Testis (tissue), 3 donors: ENCODE measurements around the gene CCL18. TPM values are rescaled to one million over a fixed set of nuclear protein-coding genes. Genes with fewer than 3 reads are reported as not detected.

ENCODE experiments used
- DNase-seq: peaks from one replicate; pipeline ENCODE4 v3.0.0-alpha.2; 2019
- H3K27ac ChIP-seq, 2 donors: fragments of 200-600 bp; sonication (generic); one replicate each; pipeline ENCODE4 v1.5.1; 2019
- H3K27me3 ChIP-seq: fragments of 200-600 bp; sonication (generic); one replicate; pipeline ENCODE4 v1.5.1; 2019
- H3K36me3 ChIP-seq: fragments of 200-600 bp; sonication (generic); one replicate; pipeline ENCODE4 v1.5.1; 2017; ENCODE audit warnings: low read depth; ENCODE audit errors: missing control alignments
- H3K4me1 ChIP-seq: fragments of 200-600 bp; sonication (generic); one replicate; pipeline ENCODE4 v1.5.1; 2019
- H3K4me3 ChIP-seq, 2 donors: fragments of 200-600 bp; sonication (generic); one replicate each; pipeline ENCODE4 v1.5.1; 2017 to 2019
- H3K9me3 ChIP-seq: fragments of 200-600 bp; sonication (generic); one replicate; pipeline ENCODE4 v1.5.1; 2017
- POLR2A ChIP-seq: fragments of 450-650 bp; IDR thresholded peaks from one replicate; pipeline ENCODE4 v1.6.1; 2017; ENCODE audit warnings: antibody characterized with exemption, mild to moderate bottlenecking, moderate library complexity
- WGBS, 2 donors: methylation state at CpG; one replicate each; pipeline ENCODE4 v1.1.5; 2018; 5-methylcytosine and 5-hydroxymethylcytosine counted together
- intact Hi-C: fragments of 100-400 bp; cut with DNase I; formaldehyde crosslinking; loops from one replicate; pipeline ENCODE4 v1.15.1; 2023; ENCODE audit warnings: low total_unique reads
- polyA plus RNA-seq: library from polyadenylated mRNA; stranded (reverse); fragments of 350-450 nt; fragmentation: Illumina TruSeq; extraction: RNeasy Lipid Tissue Mini Kit (QIAGEN cat#74804); gene quantifications from one replicate; pipeline ENCODE4 v1.2.3, GENCODE V29; 2014; ENCODE audit warnings: low read depth, low replicate concordance; ENCODE audit not compliant: insufficient read depth
- total RNA-seq, 2 donors: library from RNA; depleted of rRNA; stranded (reverse); fragments of >200 nt; gene quantifications; one replicate each; pipeline ENCODE4 v1.2.3, GENCODE V29; 2016
- TF ChIP-seq, protein P1 (sequence below), 3 experiments: fragments of 450-650 bp in 2 of 3; fragments of 200-600 bp in 1 of 3; sonication (generic) in 1 of 3; IDR thresholded peaks; one replicate each; pipeline ENCODE4 v1.5.1; 2016 to 2019; ENCODE audit warnings: antibody characterized with exemption in 3 of 3, mild to moderate bottlenecking in 2 of 3, moderate library complexity in 1 of 3

Gene CCL18
- total and polyA plus RNA-seq, 3 donors from 2014 or later, result 0.99 to 6.8 (median 3.0) TPM

DNA sequence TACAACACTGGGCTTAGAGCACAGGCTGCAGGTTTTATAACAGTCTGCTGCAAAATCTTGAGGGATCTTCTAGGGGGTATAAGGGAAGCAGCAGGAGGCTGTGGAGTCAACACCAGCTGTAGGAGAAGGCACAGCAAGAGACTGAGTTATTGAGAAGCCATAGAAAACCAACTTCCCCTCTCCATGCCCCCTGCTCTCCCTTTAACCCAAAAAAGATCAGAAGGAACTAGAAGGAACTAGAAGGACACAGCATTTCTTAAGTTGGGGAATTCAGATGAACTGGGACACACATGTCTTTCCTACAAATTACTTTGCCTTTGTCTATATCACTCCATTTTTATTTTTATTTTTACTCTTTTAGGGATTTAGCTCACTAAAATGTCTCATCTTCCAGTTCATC lies 6.2 kb upstream of the CCL18 start:
- no peak for DNase-seq
- Histone ChIP-seq H3K4me3 (no peak overlapping the region), H3K9me3 (no peaks in the 10 kb centered on the region), H3K27ac (no peak overlapping the region), H3K4me1 (no peaks in the 10 kb centered on the region), H3K27me3 (no peaks in the 10 kb centered on the region), H3K36me3 (no peaks in the 10 kb centered on the region)
- no peak for TF ChIP-seq POLR2A
- TF ChIP-seq, protein P1, sequence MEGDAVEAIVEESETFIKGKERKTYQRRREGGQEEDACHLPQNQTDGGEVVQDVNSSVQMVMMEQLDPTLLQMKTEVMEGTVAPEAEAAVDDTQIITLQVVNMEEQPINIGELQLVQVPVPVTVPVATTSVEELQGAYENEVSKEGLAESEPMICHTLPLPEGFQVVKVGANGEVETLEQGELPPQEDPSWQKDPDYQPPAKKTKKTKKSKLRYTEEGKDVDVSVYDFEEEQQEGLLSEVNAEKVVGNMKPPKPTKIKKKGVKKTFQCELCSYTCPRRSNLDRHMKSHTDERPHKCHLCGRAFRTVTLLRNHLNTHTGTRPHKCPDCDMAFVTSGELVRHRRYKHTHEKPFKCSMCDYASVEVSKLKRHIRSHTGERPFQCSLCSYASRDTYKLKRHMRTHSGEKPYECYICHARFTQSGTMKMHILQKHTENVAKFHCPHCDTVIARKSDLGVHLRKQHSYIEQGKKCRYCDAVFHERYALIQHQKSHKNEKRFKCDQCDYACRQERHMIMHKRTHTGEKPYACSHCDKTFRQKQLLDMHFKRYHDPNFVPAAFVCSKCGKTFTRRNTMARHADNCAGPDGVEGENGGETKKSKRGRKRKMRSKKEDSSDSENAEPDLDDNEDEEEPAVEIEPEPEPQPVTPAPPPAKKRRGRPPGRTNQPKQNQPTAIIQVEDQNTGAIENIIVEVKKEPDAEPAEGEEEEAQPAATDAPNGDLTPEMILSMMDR (IDR thresholded peaks at IDR 0.05), result no peak
- intact Hi-C loops, result no loop called here

DNA sequence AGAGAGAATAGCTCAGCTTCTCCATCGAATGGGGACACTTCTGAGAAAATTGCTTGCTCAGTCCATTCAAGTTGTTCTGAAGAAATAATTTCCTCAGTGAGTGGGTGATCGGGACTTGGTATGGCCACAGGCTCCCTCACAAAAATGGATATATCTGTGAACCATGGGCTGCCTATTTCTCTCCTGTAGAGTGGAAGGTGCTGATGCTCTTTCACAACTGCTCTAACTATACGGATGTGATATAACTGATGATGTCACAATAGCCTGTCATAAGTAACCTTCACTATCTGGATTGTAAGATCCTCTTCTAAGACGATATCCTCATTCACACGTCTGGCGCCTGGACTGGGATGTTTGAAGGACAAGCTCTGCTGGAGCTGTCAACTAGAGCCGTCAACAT lies 4.7 kb upstream of the CCL18 start:
- H3K27me3 ChIP-seq, result no peaks in the 10 kb centered on the region
- H3K36me3 ChIP-seq, result no peaks in the 10 kb centered on the region
- no peak for DNase-seq
- no peaks in the 10 kb centered on the region for H3K4me1 ChIP-seq
- intact Hi-C loops, result no loop called here
- TF ChIP-seq, protein P1 (IDR thresholded peaks at IDR 0.05), result no peak
- TF ChIP-seq POLR2A, result no peak
- H3K9me3 ChIP-seq, result no peaks in the 10 kb centered on the region
- no peak overlapping the region for H3K27ac ChIP-seq
- no peak overlapping the region for H3K4me3 ChIP-seq
- WGBS, 2 donors, result 78 to 88% methylated on average over 7 of the region's 7 CpGs

DNA sequence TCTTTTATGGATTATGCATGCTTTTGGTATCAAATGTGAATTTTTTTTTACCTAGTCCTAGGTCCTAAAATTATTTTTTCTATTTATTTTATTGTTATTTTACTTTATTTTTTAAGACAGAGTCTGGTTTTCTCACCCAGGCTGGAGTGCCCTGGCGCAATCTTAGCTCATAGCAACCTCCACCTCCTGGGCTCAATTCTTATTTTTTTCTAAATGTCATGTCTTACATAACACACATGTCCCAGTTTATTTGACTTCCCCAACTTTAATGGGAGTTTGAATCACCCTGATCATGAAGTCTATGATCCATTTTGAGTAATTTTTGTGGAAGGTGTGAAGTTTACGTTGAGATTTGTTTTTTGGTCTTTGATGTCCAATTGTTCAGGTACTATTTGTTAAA lies 3.3 kb upstream of the CCL18 start:
- Histone ChIP-seq H3K4me1 (no peaks in the 10 kb centered on the region), H3K27me3 (no peaks in the 10 kb centered on the region), H3K4me3 (no peak overlapping the region), H3K27ac (no peak overlapping the region), H3K9me3 (no peaks in the 10 kb centered on the region), H3K36me3 (no peaks in the 10 kb centered on the region)
- WGBS, 2 donors, result 72 to 95% methylated on average over 2 of the region's 2 CpGs
- intact Hi-C loops, result no loop called here
- TF ChIP-seq POLR2A, result no peak
- TF ChIP-seq, protein P1 (IDR thresholded peaks at IDR 0.05), result no peak
- DNase-seq, result no peak

DNA sequence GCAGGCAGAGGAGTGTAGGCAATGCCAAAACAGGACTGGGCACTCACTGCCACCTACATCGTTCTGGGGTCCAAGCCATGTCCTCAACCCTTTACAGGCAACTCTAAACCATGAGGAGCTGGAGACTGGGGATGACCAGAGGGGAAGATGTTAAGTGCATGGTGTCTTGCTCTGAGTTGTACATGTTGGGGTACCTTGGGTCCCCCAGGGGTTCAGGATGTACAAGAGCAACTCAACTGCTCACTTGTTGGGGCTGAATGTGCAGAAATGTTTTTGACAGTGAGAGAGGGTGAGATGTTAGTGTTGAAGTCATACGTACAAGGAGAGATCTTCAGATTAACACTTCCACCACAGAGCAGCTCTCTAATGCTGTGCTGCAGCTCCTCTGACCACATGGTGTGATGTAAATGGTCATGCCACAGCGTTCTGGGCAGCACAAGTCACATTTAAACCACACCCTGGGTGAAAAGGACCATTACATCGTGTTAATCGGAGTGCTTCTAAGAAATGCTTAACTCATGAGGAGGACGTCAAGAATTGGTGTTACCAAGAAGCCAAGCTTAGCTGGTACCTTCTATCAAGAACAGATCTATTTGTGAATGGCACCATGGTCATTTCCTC lies 2.4 kb downstream of the CCL18 start:
- intact Hi-C loops, result no loop called here
- Histone ChIP-seq H3K9me3 (no peaks in the 10 kb centered on the region), H3K36me3 (no peaks in the 10 kb centered on the region), H3K27me3 (no peaks in the 10 kb centered on the region), H3K4me3 (no peak overlapping the region), H3K4me1 (no peaks in the 10 kb centered on the region), H3K27ac (no peak overlapping the region)
- no peak for DNase-seq
- 89 to 91% methylated on average over 6 of the region's 6 CpGs for WGBS, 2 donors
- TF ChIP-seq, protein P1 (IDR thresholded peaks at IDR 0.05), result no peak
- TF ChIP-seq POLR2A, result no peak

DNA sequence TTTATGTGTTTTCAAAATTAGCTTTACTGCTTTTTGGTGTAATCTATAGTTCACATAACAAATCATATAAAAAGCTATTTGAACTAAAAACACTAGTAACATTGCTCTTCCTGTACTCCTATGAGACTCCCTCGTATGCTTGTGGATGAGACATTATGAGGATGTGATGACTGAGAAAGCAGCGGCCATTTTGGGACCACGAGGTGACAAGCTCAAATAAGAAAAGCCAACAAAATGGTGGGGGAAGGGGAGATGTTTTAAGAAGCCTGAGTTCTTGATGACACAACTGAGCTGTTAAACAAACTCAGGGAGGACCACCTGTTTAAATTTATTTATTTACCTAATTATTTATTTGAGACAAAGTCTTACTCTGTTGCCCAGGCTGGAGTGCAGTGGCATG lies 4.5 kb downstream of the CCL18 start:
- intact Hi-C loops, result no loop called here

More for the DNA sequence above, 4.5 kb downstream of the CCL18 start:
- H3K27ac ChIP-seq, result no peak overlapping the region
- no peak for TF ChIP-seq POLR2A
- TF ChIP-seq, protein P1 (IDR thresholded peaks at IDR 0.05), result no peak
- no peaks in the 10 kb centered on the region for H3K27me3 ChIP-seq
- no peaks in the 10 kb centered on the region for H3K36me3 ChIP-seq
- WGBS, 2 donors, result 85 to 91% methylated on average over 3 of the region's 3 CpGs
- H3K4me1 ChIP-seq, result no peaks in the 10 kb centered on the region
- H3K4me3 ChIP-seq, result no peak overlapping the region
- H3K9me3 ChIP-seq, result no peaks in the 10 kb centered on the region
- DNase-seq, result no peak
